A549 (cell line): Measurements from ENCODE around the gene FUCA1.

Experiments used
- BCL3 ChIP-seq: fragments of >200 bp; sonication (Bioruptor Twin); formaldehyde crosslinking; IDR thresholded peaks from 3 replicates; pipeline ENCODE4 v1.6.1; 2016
- CTCF ChIP-seq: fragments of >200 bp; sonication (Bioruptor Twin); formaldehyde crosslinking; IDR thresholded peaks from 3 replicates; pipeline ENCODE4 v1.5.1; 2016
- ELK1 ChIP-seq: fragments of 150-350 bp; IDR thresholded peaks from 2 replicates; pipeline ENCODE4 v1.6.1; 2014; ENCODE audit warnings: low read depth, mild to moderate bottlenecking, low read length
- EP300 ChIP-seq, 2 experiments: fragments of >200 bp; sonication (Bioruptor Twin); formaldehyde crosslinking; IDR thresholded peaks; 2 replicates in 1 of 2; 3 replicates in 1 of 2; pipeline ENCODE4 v1.6.1; 2016 to 2017
- JUN ChIP-seq, 2 experiments: fragments of >200 bp; sonication (Bioruptor Twin); formaldehyde crosslinking; IDR thresholded peaks; 2 replicates in 1 of 2; 3 replicates in 1 of 2; pipeline ENCODE4 v1.6.1; 2016 to 2017
- JUNB ChIP-seq: fragments of >200 bp; sonication (Bioruptor Twin); formaldehyde crosslinking; IDR thresholded peaks from 2 replicates; pipeline ENCODE4 v1.6.1; 2016
- NR3C1 ChIP-seq: fragments of >200 bp; sonication (Bioruptor Twin); formaldehyde crosslinking; IDR thresholded peaks from 3 replicates; pipeline ENCODE4 v1.6.1; 2017
- POLR2A ChIP-seq: IDR thresholded peaks from 2 replicates; pipeline ENCODE4 v1.6.1; 2012; ENCODE audit warnings: mild to moderate bottlenecking, low read length
- RAD21 ChIP-seq, 2 experiments: fragments of >200 bp in 1 of 2; sonication (Bioruptor Twin) in 1 of 2; formaldehyde crosslinking in 1 of 2; IDR thresholded peaks in 1 of 2; conservative IDR thresholded peaks in 1 of 2; 2 replicates in 1 of 2; 3 replicates in 1 of 2; pipeline ENCODE4 v1.6.1; 2012 to 2018; ENCODE audit warnings: inconsistent platforms in 1 of 2
- RCOR1 ChIP-seq: fragments of 150-350 bp; IDR thresholded peaks from 2 replicates; pipeline ENCODE4 v1.6.1; 2014; ENCODE audit warnings: antibody characterized with exemption, low read length, low read depth
- REST ChIP-seq: fragments of 200-600 bp; sonication (generic); IDR thresholded peaks from 2 replicates; pipeline ENCODE4 v1.6.1; 2016; ENCODE audit warnings: antibody characterized with exemption, mild to moderate bottlenecking, moderate library complexity
- USF2 ChIP-seq: fragments of 450-650 bp; IDR thresholded peaks from 2 replicates; pipeline ENCODE4 v1.6.1; 2014; ENCODE audit warnings: antibody characterized with exemption
- ZNF302 ChIP-seq: fragments of 250-450 bp; sonication (Bioruptor Pico); IDR thresholded peaks from 2 replicates; pipeline ENCODE4 v1.9.0; 2021; ENCODE audit warnings: inconsistent platforms, mild to moderate bottlenecking, moderate library complexity
- ZSCAN20 ChIP-seq: fragments of 250-450 bp; sonication (Bioruptor Pico); IDR thresholded peaks from 2 replicates; pipeline ENCODE4 v1.8.0; 2022; ENCODE audit warnings: mild to moderate bottlenecking, moderate library complexity

GRCh38 chr1:23865543-23865930, 2.6 kb downstream of the FUCA1 start:
- no peak for TF ChIP-seq POLR2A
- no peak for TF ChIP-seq RAD21 (conservative IDR thresholded peaks at IDR 0.05 in 1 of 2, IDR thresholded peaks at IDR 0.05 in 1 of 2)
- no peak for TF ChIP-seq USF2
- TF ChIP-seq CTCF: no peak
- TF ChIP-seq BCL3: no peak
- TF ChIP-seq JUN (IDR thresholded peaks at IDR 0.05): no peak
- TF ChIP-seq ZSCAN20 (CRISPR knock-in tag): no peak
- no peak for TF ChIP-seq ELK1
- no peak for TF ChIP-seq REST
- TF ChIP-seq RCOR1: no peak
- TF ChIP-seq NR3C1: no peak
- no peak for TF ChIP-seq ZNF302
- TF ChIP-seq JUNB: no peak
- no peak for TF ChIP-seq EP300 (IDR thresholded peaks at IDR 0.05)
